NB4 (cell line): ENCODE results near the gene TRIP13.

Experiments
- CTCF ChIP-seq: IDR thresholded peaks from one replicate; pipeline ENCODE4 v1.5.1; 2012; ENCODE audit warnings: low read depth, low read length
- MAX ChIP-seq: IDR thresholded peaks from 2 replicates; pipeline ENCODE4 v1.6.1; 2011; ENCODE audit warnings: low read depth, low read length
- MYC ChIP-seq: IDR thresholded peaks from 2 replicates; pipeline ENCODE4 v1.6.1; 2011; ENCODE audit warnings: low read depth, low read length
- POLR2A ChIP-seq: IDR thresholded peaks from 2 replicates; pipeline ENCODE4 v1.6.1; 2011; ENCODE audit warnings: mild to moderate bottlenecking; ENCODE audit not compliant: insufficient read length; ENCODE audit errors: extremely low read depth

- TF ChIP-seq CTCF (no peak), POLR2A (no peak), MYC (no peak), MAX (no peak)
Measured at GRCh38 chr5:937151-937924, 44.7 kb downstream of the TRIP13 start.
